ENCODE measurements around the gene FBL. TPM values are rescaled to one million over a fixed set of nuclear protein-coding genes. Genes with fewer than 3 reads are reported as not detected.

FBL gene
- total RNA-seq, 1 donor from 2014 or later = 63.1 TPM

DNA sequence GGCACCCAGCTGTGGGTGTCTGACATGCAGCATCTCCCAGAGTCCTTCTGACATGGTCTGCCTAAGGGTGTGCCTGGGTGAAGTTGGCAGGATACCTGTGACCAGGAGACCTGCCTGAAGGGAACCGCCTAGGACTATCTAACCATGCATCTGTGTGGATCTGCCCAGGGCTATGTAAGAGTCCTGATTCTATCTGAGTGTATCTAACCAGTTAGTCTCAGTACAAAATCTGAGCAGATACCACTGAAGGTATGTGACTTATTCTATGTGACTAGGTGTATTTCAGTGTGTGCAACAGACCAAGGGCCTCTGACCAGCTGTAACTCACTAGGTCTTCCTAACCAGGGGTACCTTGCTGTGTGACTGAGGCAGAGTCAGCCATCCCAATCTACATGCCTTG, 28.2 kb upstream of the FBL start:
- H3K4me1 ChIP-seq = no peaks in the 10 kb centered on the region
- no peaks in the 10 kb centered on the region for H3K36me3 ChIP-seq
- H3K9me3 ChIP-seq (replicated peaks) = no peaks in the 10 kb centered on the region
- no peak overlapping the region for H3K27ac ChIP-seq (replicated peaks)
- TF ChIP-seq CTCF (IDR thresholded peaks at IDR 0.05; ENCODE audit: borderline replicate concordance) = no peak
- intact Hi-C loops (cut with micrococcal nuclease) = no loop called here
- peaks cover 23% of the 10 kb centered on the region for H3K27me3 ChIP-seq (ENCODE audit: low read depth)
- no peak overlapping the region for H3K4me3 ChIP-seq
- DNase-seq = no peak

DNA sequence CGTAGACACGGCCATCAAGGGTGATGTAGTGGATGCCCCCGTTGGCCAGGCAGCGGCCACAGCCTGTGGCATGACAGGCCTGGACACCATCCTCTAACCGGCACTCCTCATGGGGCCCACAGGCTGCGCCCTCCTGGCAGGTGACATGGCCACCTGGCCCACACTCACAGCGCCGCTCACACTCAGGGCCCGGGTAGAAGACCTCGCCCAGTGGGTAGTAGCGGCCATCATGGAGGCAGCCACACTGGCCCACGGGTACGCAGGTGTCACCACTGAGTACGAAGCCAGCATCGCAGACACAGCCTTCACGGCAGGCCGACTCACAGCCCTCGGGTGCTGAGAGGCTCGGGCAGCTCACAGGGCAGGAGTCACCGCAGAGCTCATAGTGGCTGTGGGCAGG, 27.2 kb upstream of the FBL start:
- H3K9me3 ChIP-seq (replicated peaks) = no peaks in the 10 kb centered on the region
- H3K27me3 ChIP-seq (ENCODE audit: low read depth) = peaks cover 18% of the 10 kb centered on the region
- H3K27ac ChIP-seq (replicated peaks) = no peak overlapping the region
- H3K4me1 ChIP-seq = no peaks in the 10 kb centered on the region
- H3K4me3 ChIP-seq = no peak overlapping the region
- DNase-seq = no peak
- TF ChIP-seq CTCF (IDR thresholded peaks at IDR 0.05; ENCODE audit: borderline replicate concordance) = no peak
- intact Hi-C loops (cut with micrococcal nuclease) = no loop called here
- H3K36me3 ChIP-seq = no peaks in the 10 kb centered on the region

DNA sequence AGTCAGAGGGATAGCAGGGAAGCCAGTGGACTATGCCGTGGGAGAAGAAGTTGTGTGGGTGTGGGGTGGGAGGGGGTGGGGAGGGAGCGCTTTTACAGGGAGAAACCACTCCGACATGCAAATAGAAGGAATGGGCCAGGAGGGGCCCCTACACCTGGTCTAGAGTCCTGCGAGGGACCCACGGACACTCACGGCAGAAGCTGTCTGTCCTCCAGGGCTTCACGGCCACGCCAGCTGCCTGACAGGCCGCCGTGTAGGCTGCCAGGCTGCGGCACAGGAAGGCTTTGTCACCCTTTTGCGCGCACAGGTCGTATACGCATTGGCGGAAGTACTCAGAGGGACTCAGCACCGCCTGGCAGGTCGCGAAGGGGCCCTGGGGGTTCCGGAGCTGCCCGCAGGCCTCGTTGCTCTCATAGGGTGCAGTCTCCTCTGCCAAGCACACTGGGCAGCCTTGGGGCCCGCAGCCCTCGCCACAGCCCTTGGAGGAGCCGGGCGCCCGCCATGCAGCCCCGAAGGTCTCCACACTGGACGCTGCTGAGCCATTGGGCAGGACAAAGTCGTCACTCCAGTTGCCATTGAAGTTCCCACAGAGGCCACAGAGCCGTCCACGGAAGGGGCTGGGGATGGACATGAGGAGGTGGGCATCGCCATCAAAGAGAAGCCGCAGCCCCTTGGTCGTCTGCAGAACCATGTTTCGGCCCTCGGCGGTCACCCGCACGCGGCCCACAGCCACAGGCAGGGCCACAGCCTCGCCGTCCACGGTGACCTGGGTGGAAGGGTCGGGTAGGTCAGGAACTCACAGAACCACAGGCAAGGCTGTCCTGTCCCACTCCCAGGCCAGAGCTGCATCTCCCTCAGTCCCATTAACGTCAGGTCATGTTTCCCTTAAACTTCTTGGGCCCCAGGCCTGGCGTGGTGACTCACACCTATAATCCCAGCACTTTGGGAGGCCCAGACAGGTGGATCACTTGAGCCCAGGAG, 26.0 kb upstream of the FBL start:
- no peak for DNase-seq
- no peak overlapping the region for H3K27ac ChIP-seq (replicated peaks)
- H3K27me3 ChIP-seq (ENCODE audit: low read depth) = peaks cover 12% of the 10 kb centered on the region
- no peaks in the 10 kb centered on the region for H3K36me3 ChIP-seq
- H3K4me1 ChIP-seq = no peaks in the 10 kb centered on the region
- H3K4me3 ChIP-seq = no peak overlapping the region
- intact Hi-C loops (cut with micrococcal nuclease) = no loop called here
- no peak for TF ChIP-seq CTCF (IDR thresholded peaks at IDR 0.05; ENCODE audit: borderline replicate concordance)
- H3K9me3 ChIP-seq (replicated peaks) = no peaks in the 10 kb centered on the region

DNA sequence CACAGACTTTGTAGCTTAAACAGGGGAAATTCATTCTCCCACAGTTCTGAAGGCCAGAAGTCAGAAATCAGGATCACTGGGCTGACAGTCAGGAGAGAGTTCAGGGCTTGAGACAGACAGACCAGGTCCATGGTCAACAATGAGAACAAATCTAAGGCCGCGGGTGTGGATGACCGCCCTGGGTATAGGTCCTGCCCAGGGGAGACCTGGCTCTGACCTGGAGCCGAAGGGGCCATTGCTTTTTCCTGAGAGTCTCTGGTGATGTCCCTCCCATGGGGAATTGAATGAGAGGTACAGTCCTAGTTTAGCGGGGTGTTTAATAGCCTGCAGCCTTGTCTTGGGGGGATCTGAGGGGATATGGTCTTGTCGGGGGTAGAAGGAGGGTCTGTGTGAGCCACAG, 25.2 kb upstream of the FBL start:
- H3K4me1 ChIP-seq = no peaks in the 10 kb centered on the region
- DNase-seq = no peak
- intact Hi-C loops (cut with micrococcal nuclease) = no loop called here
- no peaks in the 10 kb centered on the region for H3K9me3 ChIP-seq (replicated peaks)
- H3K4me3 ChIP-seq = no peak overlapping the region
- no peaks in the 10 kb centered on the region for H3K36me3 ChIP-seq
- H3K27ac ChIP-seq (replicated peaks) = no peak overlapping the region
- TF ChIP-seq CTCF (IDR thresholded peaks at IDR 0.05; ENCODE audit: borderline replicate concordance) = no peak
- H3K27me3 ChIP-seq (ENCODE audit: low read depth) = peaks cover 12% of the 10 kb centered on the region

DNA sequence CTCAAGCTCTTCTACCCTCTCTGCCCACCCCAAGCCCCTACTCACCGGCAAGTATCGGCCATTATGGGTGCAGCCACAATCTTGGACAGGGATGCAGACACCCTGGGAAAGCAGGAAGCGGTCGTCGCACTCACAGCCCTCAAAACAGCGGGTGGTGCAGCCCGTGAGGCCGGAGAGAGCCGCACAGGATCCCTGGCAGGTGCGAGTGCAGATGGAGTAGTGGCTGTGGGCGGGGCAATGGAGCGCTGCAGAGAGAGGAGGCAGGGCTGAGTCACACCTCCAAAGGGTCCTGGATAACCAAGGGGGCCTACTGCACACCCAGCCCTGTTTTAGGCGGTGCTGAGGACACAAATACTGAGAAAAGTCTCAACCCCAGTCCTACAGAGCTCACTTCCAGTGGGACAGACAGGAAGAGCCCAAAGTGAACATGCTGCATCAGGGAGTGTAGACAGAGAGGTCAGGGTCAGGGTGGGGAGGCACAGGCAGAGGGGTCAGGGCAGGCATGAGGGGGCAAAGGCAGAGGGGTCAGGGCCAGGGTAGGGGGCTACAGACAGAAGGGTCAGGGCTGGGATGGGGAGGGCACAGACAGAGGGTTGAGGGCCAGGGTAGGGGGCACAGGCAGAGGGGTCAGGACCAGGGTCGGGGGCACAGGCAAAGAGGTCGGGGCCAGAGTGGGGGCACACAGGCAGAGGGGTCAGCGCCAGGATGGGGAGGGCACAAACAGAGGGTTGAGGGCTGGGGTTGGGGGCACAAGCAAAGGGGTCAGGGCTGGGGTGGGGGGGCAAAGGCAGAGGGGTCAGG, 24.2 kb upstream of the FBL start:
- TF ChIP-seq CTCF (IDR thresholded peaks at IDR 0.05; ENCODE audit: borderline replicate concordance) = no peak
- intact Hi-C loops (cut with micrococcal nuclease) = no loop called here
- Histone ChIP-seq H3K27me3 (ENCODE audit: low read depth) (peaks cover 3% of the 10 kb centered on the region), H3K36me3 (no peaks in the 10 kb centered on the region), H3K4me1 (no peaks in the 10 kb centered on the region), H3K27ac (replicated peaks) (no peak overlapping the region), H3K9me3 (replicated peaks) (no peaks in the 10 kb centered on the region), H3K4me3 (no peak overlapping the region)
- no peak for DNase-seq

Data from left ventricle myocardium inferior (tissue), 1 donor.